PC-3 (cell line): Measurements from ENCODE around the gene ARAF. TPM values are rescaled to one million over a fixed set of nuclear protein-coding genes. Genes with fewer than 3 reads are reported as not detected.

ENCODE experiments used
- ATAC-seq: fragments of 200-7000 bp; cut with Tn5 transposase; 2 replicates; pipeline ENCODE4 v1.9.1; 2020; ENCODE audit warnings: mild to moderate bottlenecking, moderate library complexity
- BruUV-seq: library from RNA; stranded (reverse); fragments of 400-500 nt; replicated peaks from 2 replicates; lab custom pipeline; 2021; lab: Mats Ljungman, UMichigan
- CTCF ChIA-PET: fragments of 300-600 bp; sonication (Branson Sonifier 250); formaldehyde crosslinking; loops from one replicate; lab custom pipeline; 2022; ENCODE audit warnings: antibody characterized with exemption; lab: Charles Lee
- POLR2A ChIA-PET: fragments of 300-600 bp; sonication (Branson Sonifier 250); formaldehyde crosslinking; loops from one replicate; lab custom pipeline; 2022; ENCODE audit warnings: antibody characterized with exemption; ENCODE audit not compliant: unreplicated experiment; lab: Charles Lee
- DNase-seq: peaks from one replicate; pipeline ENCODE4 v3.0.0-alpha.2; 2015
- H2AFZ ChIP-seq: fragments of 300-600 bp; sonication (generic); 2 replicates; pipeline ENCODE4 v1.6.0; 2016; ENCODE audit warnings: antibody characterized with exemption, low read length
- H3F3A ChIP-seq: fragments of 300-600 bp; sonication (generic); one replicate; pipeline ENCODE4 v1.6.0; 2017; ENCODE audit warnings: antibody characterized with exemption, low read length, control low read depth, mild to moderate bottlenecking; ENCODE audit not compliant: unreplicated experiment
- H3K27ac ChIP-seq: fragments of 300-600 bp; sonication (generic); 2 replicates; pipeline ENCODE4 v1.5.1; 2016; ENCODE audit warnings: mild to moderate bottlenecking, low read length
- H3K27me3 ChIP-seq: fragments of 300-600 bp; sonication (generic); 2 replicates; pipeline ENCODE4 v1.6.1; 2016; ENCODE audit warnings: low read length, mixed read lengths
- H3K36me3 ChIP-seq: fragments of 300-600 bp; sonication (generic); 2 replicates; pipeline ENCODE4 v1.6.1; 2016; ENCODE audit warnings: low read depth, mixed run types, low read length, mixed read lengths
- H3K4me1 ChIP-seq: fragments of 300-600 bp; sonication (generic); 2 replicates; pipeline ENCODE4 v1.5.1; 2016; ENCODE audit warnings: low read length; ENCODE audit not compliant: insufficient read depth
- H3K4me2 ChIP-seq: fragments of 300-600 bp; sonication (generic); 2 replicates; pipeline ENCODE4 v1.6.0; 2016; ENCODE audit warnings: low read length
- H3K4me3 ChIP-seq: fragments of 300-600 bp; sonication (generic); 2 replicates; pipeline ENCODE4 v1.5.1; 2016; ENCODE audit warnings: mild to moderate bottlenecking, low read length, mixed read lengths
- H3K79me2 ChIP-seq: fragments of 300-600 bp; sonication (generic); 2 replicates; pipeline ENCODE4 v1.6.1; 2017; ENCODE audit warnings: low read length, mixed read lengths
- H3K9ac ChIP-seq: fragments of 300-600 bp; sonication (generic); 2 replicates; pipeline ENCODE4 v1.6.0; 2016; ENCODE audit warnings: mild to moderate bottlenecking, low read length
- H3K9me2 ChIP-seq: fragments of 300-600 bp; sonication (generic); replicated peaks from 2 replicates; pipeline ENCODE4 v1.6.1; 2016; ENCODE audit warnings: mixed run types, low read length, mixed read lengths
- H3K9me3 ChIP-seq: fragments of 300-600 bp; sonication (generic); 2 replicates; pipeline ENCODE4 v1.6.1; 2016; ENCODE audit warnings: low read length, mixed read lengths
- H4K20me1 ChIP-seq: fragments of 300-600 bp; sonication (generic); 2 replicates; pipeline ENCODE4 v1.6.1; 2016; ENCODE audit warnings: low read length, mixed read lengths
- CTCF ChIP-seq: fragments of 300-600 bp; sonication (generic); conservative IDR thresholded peaks from 2 replicates; pipeline ENCODE4 v1.5.1; 2017; ENCODE audit warnings: antibody characterized with exemption, low read depth, mild to moderate bottlenecking, low read length
- EZH2 ChIP-seq: fragments of 300-600 bp; sonication (generic); IDR thresholded peaks from one replicate; pipeline ENCODE4 v1.6.1; 2017; ENCODE audit warnings: antibody characterized with exemption, mild to moderate bottlenecking, low read length; ENCODE audit not compliant: unreplicated experiment
- EZH2phosphoT487 ChIP-seq: fragments of 300-600 bp; sonication (generic); IDR thresholded peaks from 2 replicates; pipeline ENCODE4 v1.6.1; 2018; ENCODE audit warnings: mild to moderate bottlenecking, antibody characterized with exemption, low read length, borderline replicate concordance
- intact Hi-C: fragments of 100-400 bp; cut with micrococcal nuclease; formaldehyde crosslinking; loops from 2 replicates; pipeline ENCODE4 v1.9.0; 2023
- total RNA-seq: library from RNA; depleted of rRNA; stranded (reverse); fragments of >200 nt; gene quantifications from 2 replicates; pipeline ENCODE4 v1.2.3, GENCODE V29; 2014

Gene ARAF
- total RNA-seq, 1 experiment from 2014 or later, result 52.6 TPM

- Histone ChIP-seq H3K9me2 (no peaks in the 10 kb centered on the region), H3K27me3 (no peaks in the 10 kb centered on the region), H2AFZ (no peak overlapping the region), H3F3A (no peaks in the 10 kb centered on the region), H3K79me2 (no peaks in the 10 kb centered on the region), H3K9me3 (no peaks in the 10 kb centered on the region), H3K4me1 (peaks cover 15% of the 10 kb centered on the region), H3K9ac (no peak overlapping the region), H3K4me3 (no peak overlapping the region), H3K36me3 (peaks cover 15% of the 10 kb centered on the region), H3K4me2 (no peak overlapping the region), H3K27ac (no peak overlapping the region), H4K20me1 (no peaks in the 10 kb centered on the region)
- TF ChIP-seq CTCF (no peak), EZH2 (no peak), EZH2phosphoT487 (no peak)
- intact Hi-C loops, result no loop called here
- no peak for ATAC-seq
- ChIA-PET CTCF (no interaction called here), POLR2A (interaction anchor here (0.6 kb wide), 1 partner anchor 91 kb away, joined by 3 read pairs; no protein-coding TSS in a partner anchor)
- no peak for DNase-seq
- BruUV-seq, result TSS peak; percentile 33
Observed at GRCh38 chrX:47571215-47571614, 10.2 kb downstream of the ARAF start.

- CTCF ChIA-PET, result no interaction called here
- POLR2A ChIA-PET, result no interaction called here
- BruUV-seq, result no TSS peak
Observed at GRCh38 chrX:47571896-47572295, 10.9 kb downstream of the ARAF start.

More at GRCh38 chrX:47571896-47572295, 10.9 kb downstream of the ARAF start:
- no peak overlapping the region for H3K4me2 ChIP-seq
- no peaks in the 10 kb centered on the region for H3K79me2 ChIP-seq
- no peaks in the 10 kb centered on the region for H3F3A ChIP-seq
- H3K4me1 ChIP-seq, result peaks cover 15% of the 10 kb centered on the region
- intact Hi-C loops, result no loop called here
- no peaks in the 10 kb centered on the region for H3K9me2 ChIP-seq
- DNase-seq, result no peak
- H3K36me3 ChIP-seq, result peaks cover 15% of the 10 kb centered on the region
- H3K9me3 ChIP-seq, result no peaks in the 10 kb centered on the region
- no peak overlapping the region for H2AFZ ChIP-seq
- no peaks in the 10 kb centered on the region for H4K20me1 ChIP-seq
- TF ChIP-seq EZH2, result no peak
- TF ChIP-seq EZH2phosphoT487, result no peak
- TF ChIP-seq CTCF, result no peak
- no peaks in the 10 kb centered on the region for H3K27me3 ChIP-seq
- ATAC-seq, result no peak
- no peak overlapping the region for H3K4me3 ChIP-seq
- H3K27ac ChIP-seq, result no peak overlapping the region
- no peak overlapping the region for H3K9ac ChIP-seq
